Lower leg skin (tissue), 4 donors: ENCODE results near the gene PURA. TPM values are rescaled to one million over a fixed set of nuclear protein-coding genes. Genes with fewer than 3 reads are reported as not detected.

Source experiments
- DNase-seq, 2 donors: peaks; one replicate each; pipeline ENCODE4 v3.0.0-alpha.2; 2019; ENCODE audit warnings: low spot score in 2 of 2
- H3K4me3 ChIP-seq: fragments of 200-600 bp; sonication (generic); 2 replicates; pipeline ENCODE4 v1.5.1; 2017; ENCODE audit warnings: mild to moderate bottlenecking, low read depth; ENCODE audit not compliant: poor library complexity, severe bottlenecking
- CTCF ChIP-seq, 3 donors: fragments of 450-650 bp; IDR thresholded peaks; one replicate each; pipeline ENCODE4 v1.5.1; 2016; ENCODE audit warnings: antibody characterized with exemption in 3 of 3, mild to moderate bottlenecking in 3 of 3, moderate library complexity in 2 of 3
- POLR2A ChIP-seq, 2 donors: fragments of 450-650 bp; IDR thresholded peaks; one replicate each; pipeline ENCODE4 v1.6.1; 2016 to 2017; ENCODE audit warnings: antibody characterized with exemption in 2 of 2, mild to moderate bottlenecking in 1 of 2, moderate library complexity in 1 of 2
- WGBS, 2 donors: methylation state at CpG; one replicate each; pipeline ENCODE4 v1.1.5; 2018; 5-methylcytosine and 5-hydroxymethylcytosine counted together
- intact Hi-C: fragments of 100-400 bp; cut with DNase I; formaldehyde crosslinking; loops from one replicate; pipeline ENCODE4 v1.15.0; 2023; ENCODE audit warnings: low total_unique reads
- total RNA-seq, 4 donors: library from RNA; depleted of rRNA; stranded (reverse); fragments of >200 nt; gene quantifications; one replicate each; pipeline ENCODE4 v1.1.0, GENCODE V29; 2016

PURA gene
- total RNA-seq, 4 donors from 2014 or later, result 15.0 to 16.8 (median 16.2) TPM

GRCh38 chr5:140147460-140147859, 33.6 kb downstream of the PURA start:
- no peak overlapping the region for H3K4me3 ChIP-seq

GRCh38 chr5:140148508-140148907, 34.6 kb downstream of the PURA start:
- peak in 1 of 2 donors; percentile 62 for DNase-seq
- H3K4me3 ChIP-seq, result no peak overlapping the region
- intact Hi-C loops, result no loop called here
- 59 to 64% methylated on average over 6 of the region's 6 CpGs for WGBS, 2 donors
- no peak for TF ChIP-seq CTCF (IDR thresholded peaks at IDR 0.05)
- TF ChIP-seq POLR2A (IDR thresholded peaks at IDR 0.05), result no peak

More at GRCh38 chr5:140147460-140147859, 33.6 kb downstream of the PURA start:
- no peak for TF ChIP-seq CTCF (IDR thresholded peaks at IDR 0.05)
- no peak for TF ChIP-seq POLR2A (IDR thresholded peaks at IDR 0.05)
- 80 to 93% methylated on average over 1 of the region's 1 CpG for WGBS, 2 donors
- DNase-seq, result peak in 1 of 2 donors; percentile 56
- intact Hi-C loops, result no loop called here

- H3K4me3 ChIP-seq, result no peak overlapping the region
- DNase-seq, result peak in 1 of 2 donors; percentile 58
- 81 to 90% methylated on average over 2 of the region's 2 CpGs for WGBS, 2 donors
- TF ChIP-seq POLR2A (IDR thresholded peaks at IDR 0.05), result no peak
- TF ChIP-seq CTCF (IDR thresholded peaks at IDR 0.05), result no peak
- intact Hi-C loops, result loop anchor here (10.0 kb wide), 1 partner anchor 355 kb away; the partner anchor contains the start of gene PSD2
Measured at GRCh38 chr5:140150201-140150600, 36.3 kb downstream of the PURA start.

- DNase-seq, result peak in 1 of 2 donors; percentile 77
- WGBS, 2 donors, result 64 to 69% methylated on average over 7 of the region's 7 CpGs
- intact Hi-C loops, result loop anchor here (10.0 kb wide), 1 partner anchor 357 kb away; the partner anchor contains the start of gene PSD2
- TF ChIP-seq CTCF (IDR thresholded peaks at IDR 0.05) (no peak), POLR2A (IDR thresholded peaks at IDR 0.05) (no peak)
- no peak overlapping the region for H3K4me3 ChIP-seq
Measured at GRCh38 chr5:140151144-140152021, 37.5 kb downstream of the PURA start.

GRCh38 chr5:140152022-140152999, 38.4 kb downstream of the PURA start:
- intact Hi-C loops, result loop anchor here (10.0 kb wide), 1 partner anchor 358 kb away; the partner anchor contains the start of gene PSD2
- no peak overlapping the region for H3K4me3 ChIP-seq
- DNase-seq, result peak in 1 of 2 donors; percentile 81
- 64 to 65% methylated on average over 23 of the region's 23 CpGs for WGBS, 2 donors
- TF ChIP-seq CTCF (IDR thresholded peaks at IDR 0.05), result no peak
- no peak for TF ChIP-seq POLR2A (IDR thresholded peaks at IDR 0.05)
